ENCODE results near the gene H6PD. TPM values are rescaled to one million over a fixed set of nuclear protein-coding genes. Genes with fewer than 3 reads are reported as not detected.

The H6PD gene
- total RNA-seq, 1 donor: 27.2 TPM

GRCh38 chr1:9231648-9232332 lies 2.8 kb upstream of the H6PD start:
- no peak overlapping the region for H3K4me3 ChIP-seq (ENCODE audit: low read depth, low read length)
- DNase-seq (ENCODE audit: low read depth): no peak
- TF ChIP-seq CTCF (IDR thresholded peaks at IDR 0.05; ENCODE audit: insufficient read depth, low read depth, low read length): no peak

GRCh38 chr1:9233241-9233941 lies 1.2 kb upstream of the H6PD start:
- DNase-seq (ENCODE audit: low read depth): peak; percentile 97
- no peak overlapping the region for H3K4me3 ChIP-seq (ENCODE audit: low read depth, low read length)
- TF ChIP-seq CTCF (IDR thresholded peaks at IDR 0.05; ENCODE audit: insufficient read depth, low read depth, low read length): peak; percentile 18

- H3K4me3 ChIP-seq (ENCODE audit: low read depth, low read length): peak overlapping the region; percentile 55
- no peak for DNase-seq (ENCODE audit: low read depth)
- TF ChIP-seq CTCF (IDR thresholded peaks at IDR 0.05; ENCODE audit: insufficient read depth, low read depth, low read length): no peak
Measured at GRCh38 chr1:9233942-9234222, 692 bp upstream of the H6PD start.

- TF ChIP-seq CTCF (IDR thresholded peaks at IDR 0.05; ENCODE audit: insufficient read depth, low read depth, low read length): no peak
- DNase-seq (ENCODE audit: low read depth): peak; percentile 53
- peak overlapping the region; percentile 58 for H3K4me3 ChIP-seq (ENCODE audit: low read depth, low read length)
Measured at GRCh38 chr1:9235096-9235459, 504 bp downstream of the H6PD start.

- DNase-seq (ENCODE audit: low read depth): no peak
- peak overlapping the region; percentile 58 for H3K4me3 ChIP-seq (ENCODE audit: low read depth, low read length)
- no peak for TF ChIP-seq CTCF (IDR thresholded peaks at IDR 0.05; ENCODE audit: insufficient read depth, low read depth, low read length)
Measured at GRCh38 chr1:9235560-9235959, 986 bp downstream of the H6PD start.

- peak; percentile 37 for DNase-seq (ENCODE audit: low read depth)
- TF ChIP-seq CTCF (IDR thresholded peaks at IDR 0.05; ENCODE audit: insufficient read depth, low read depth, low read length): no peak
- no peak overlapping the region for H3K4me3 ChIP-seq (ENCODE audit: low read depth, low read length)
Measured at GRCh38 chr1:9238134-9238533, 3.6 kb downstream of the H6PD start.

- TF ChIP-seq CTCF (IDR thresholded peaks at IDR 0.05; ENCODE audit: insufficient read depth, low read depth, low read length): no peak
- peak; percentile 56 for DNase-seq (ENCODE audit: low read depth)
Measured at GRCh38 chr1:9238550-9238949, 4.0 kb downstream of the H6PD start.

More at GRCh38 chr1:9238550-9238949, 4.0 kb downstream of the H6PD start:
- H3K4me3 ChIP-seq (ENCODE audit: low read depth, low read length): no peak overlapping the region

Measured in fibroblast of villous mesenchyme (primary cell).